GM20000 (cell line): Measurements from ENCODE around the gene CSNK2A3.

ENCODE experiments used
- DNase-seq: peaks from one replicate; pipeline ENCODE4 v3.0.0; 2012; ENCODE audit warnings: low spot score
- CTCF ChIP-seq: IDR thresholded peaks from 2 replicates; pipeline ENCODE4 v1.5.1; 2012; ENCODE audit warnings: mild to moderate bottlenecking, control low read depth; ENCODE audit errors: extremely low read depth, missing control alignments

CSNK2A3 gene

GRCh38 chr11:11335043-11335442 is 18.0 kb downstream of the CSNK2A3 start:
- no peak for TF ChIP-seq CTCF
- no peak for DNase-seq

GRCh38 chr11:11334607-11335006 is 18.4 kb downstream of the CSNK2A3 start:
- TF ChIP-seq CTCF: no peak

GRCh38 chr11:11332141-11332710 is 20.8 kb downstream of the CSNK2A3 start:
- no peak for DNase-seq
- no peak for TF ChIP-seq CTCF

More at GRCh38 chr11:11334607-11335006, 18.4 kb downstream of the CSNK2A3 start:
- no peak for DNase-seq

GRCh38 chr11:11329062-11329806 is 23.8 kb downstream of the CSNK2A3 start:
- DNase-seq: no peak
- TF ChIP-seq CTCF: no peak

GRCh38 chr11:11324090-11324489 is 29.0 kb downstream of the CSNK2A3 start:
- DNase-seq: no peak
- TF ChIP-seq CTCF: no peak

GRCh38 chr11:11322101-11322500 is 30.9 kb downstream of the CSNK2A3 start:
- DNase-seq: no peak
- TF ChIP-seq CTCF: no peak

GRCh38 chr11:11320825-11321224 is 32.2 kb downstream of the CSNK2A3 start:
- no peak for DNase-seq
- no peak for TF ChIP-seq CTCF
